Epidermal melanocyte (primary cell): Measurements from ENCODE around the gene FAM114A1.
"Not testable (repeated sequence)": the region's sequence is repeated elsewhere in the genome, so short reads cannot be mapped to it uniquely, and the experiment has no call there.

Source experiments
- DNase-seq: peaks from one replicate; pipeline ENCODE4 v3.0.0; 2011; ENCODE audit warnings: low spot score; ENCODE audit not compliant: insufficient read length

FAM114A1 gene

GRCh38 chr4:38930707-38931106 is 63.1 kb downstream of the FAM114A1 start:
- DNase-seq = no peak

GRCh38 chr4:38931125-38931524 is 63.5 kb downstream of the FAM114A1 start:
- no peak for DNase-seq

GRCh38 chr4:38935391-38936073 is 67.9 kb downstream of the FAM114A1 start:
- no peak for DNase-seq

DNA sequence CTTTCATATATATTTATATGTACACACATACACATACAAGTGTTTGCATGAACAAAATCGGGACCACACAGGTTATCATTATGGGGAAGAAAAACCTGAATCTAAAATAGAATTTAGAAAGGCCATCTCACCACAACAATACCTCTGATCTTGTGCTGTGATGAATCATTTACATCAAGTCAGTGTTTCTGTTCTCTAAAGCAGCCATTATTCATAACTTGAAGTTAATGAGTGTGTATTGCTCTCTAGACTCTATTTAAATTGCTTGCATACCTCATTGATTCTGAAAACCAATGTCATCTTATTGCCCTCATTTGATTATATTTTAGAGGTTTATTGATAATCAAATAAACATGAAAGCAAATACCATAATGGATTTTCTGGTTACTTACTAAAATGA is 71.6 kb downstream of the FAM114A1 start:
- no peak for DNase-seq

GRCh38 chr4:38940476-38940875 is 72.9 kb downstream of the FAM114A1 start:
- DNase-seq = no peak

GRCh38 chr4:38941906-38942305 is 74.3 kb downstream of the FAM114A1 start:
- not testable (repeated sequence) for DNase-seq

DNA sequence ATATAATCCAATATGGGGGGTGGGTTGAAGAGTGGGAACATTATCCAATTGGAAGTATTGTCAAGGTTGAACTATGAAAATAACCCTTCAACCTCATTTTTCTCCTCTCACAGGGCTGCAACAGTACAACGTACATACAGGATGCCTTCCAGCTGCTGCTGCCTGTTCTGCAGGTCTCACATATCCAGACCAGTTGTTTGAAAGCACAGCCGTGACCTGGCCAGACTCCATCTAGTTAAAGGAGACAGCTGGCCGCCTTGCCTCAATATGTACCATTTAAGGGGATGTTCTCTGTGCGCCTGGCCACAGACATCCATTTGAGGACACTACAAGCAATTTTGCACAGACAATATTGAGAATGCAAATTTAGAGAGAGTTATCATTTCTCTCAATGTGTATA is 75.7 kb downstream of the FAM114A1 start:
- DNase-seq = no peak

DNA sequence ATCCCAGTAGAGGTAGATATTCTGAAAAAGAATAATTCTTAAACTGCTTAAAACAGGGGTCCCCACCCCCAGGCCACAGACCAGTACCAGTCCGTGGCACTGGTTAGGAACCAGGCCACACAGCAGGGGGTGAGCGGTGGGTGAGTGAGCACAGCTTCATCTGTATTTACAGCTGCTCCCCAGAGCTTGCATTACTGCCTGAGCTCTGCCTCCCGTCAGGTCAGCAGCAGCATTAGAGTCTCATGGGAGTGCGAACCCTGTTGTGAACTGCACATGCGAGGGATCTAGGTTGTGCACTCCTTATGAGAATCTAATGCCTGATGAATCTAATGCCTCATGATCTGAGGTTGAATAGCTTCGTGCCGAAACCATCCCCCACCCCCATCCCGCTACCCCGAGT is 76.8 kb downstream of the FAM114A1 start:
- no peak for DNase-seq

DNA sequence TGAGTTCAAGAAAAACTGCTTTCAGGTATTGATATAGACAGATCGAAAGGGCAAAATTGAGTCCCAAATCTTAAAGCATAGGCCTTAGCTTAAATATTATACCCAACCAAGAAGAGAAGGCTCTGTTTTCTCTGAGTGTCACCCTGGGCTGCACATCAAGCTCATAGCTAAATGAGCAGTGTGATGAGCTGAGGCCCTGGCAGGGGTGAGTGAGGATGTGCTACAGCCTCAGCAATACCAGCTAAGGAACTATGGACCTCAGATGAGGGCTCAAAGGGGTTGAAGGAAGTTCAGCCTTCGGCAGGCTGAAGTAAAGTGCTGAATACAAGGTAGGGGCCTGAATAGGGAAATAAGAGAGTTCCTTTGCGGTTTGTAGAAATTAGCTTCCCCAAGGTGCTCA is 79.3 kb downstream of the FAM114A1 start:
- DNase-seq = no peak

GRCh38 chr4:38948551-38948950 is 80.9 kb downstream of the FAM114A1 start:
- peak; percentile 33 for DNase-seq

DNA sequence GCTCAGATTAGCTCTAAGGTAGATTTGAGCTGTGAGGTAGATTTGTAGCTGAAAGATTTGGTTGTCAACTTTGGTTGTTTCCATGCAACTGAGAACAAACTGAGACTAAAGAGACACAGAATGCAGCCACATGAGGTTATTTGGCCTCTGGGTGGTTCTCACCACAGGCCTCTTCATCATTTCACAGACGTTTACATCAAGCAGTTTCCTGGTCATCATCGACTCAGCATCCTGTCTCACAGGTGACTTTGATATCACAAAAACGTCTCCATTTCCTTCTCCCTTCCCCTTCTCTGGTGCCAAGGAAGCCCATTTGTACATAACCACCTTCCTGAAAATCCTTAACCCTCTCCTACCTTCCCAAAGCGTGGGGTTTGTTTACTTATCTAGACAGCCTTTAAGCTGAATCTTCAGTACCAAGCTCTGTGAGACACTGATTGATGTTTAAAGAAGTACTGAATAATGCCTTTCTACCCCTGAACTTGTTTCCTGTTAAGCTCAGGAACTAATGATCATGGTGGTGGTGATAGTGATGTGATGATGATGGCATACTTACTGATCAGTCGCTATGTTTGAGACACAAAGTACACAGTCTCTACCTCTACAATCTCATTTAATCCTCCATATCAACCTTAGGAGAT is 81.9 kb downstream of the FAM114A1 start:
- no peak for DNase-seq

DNA sequence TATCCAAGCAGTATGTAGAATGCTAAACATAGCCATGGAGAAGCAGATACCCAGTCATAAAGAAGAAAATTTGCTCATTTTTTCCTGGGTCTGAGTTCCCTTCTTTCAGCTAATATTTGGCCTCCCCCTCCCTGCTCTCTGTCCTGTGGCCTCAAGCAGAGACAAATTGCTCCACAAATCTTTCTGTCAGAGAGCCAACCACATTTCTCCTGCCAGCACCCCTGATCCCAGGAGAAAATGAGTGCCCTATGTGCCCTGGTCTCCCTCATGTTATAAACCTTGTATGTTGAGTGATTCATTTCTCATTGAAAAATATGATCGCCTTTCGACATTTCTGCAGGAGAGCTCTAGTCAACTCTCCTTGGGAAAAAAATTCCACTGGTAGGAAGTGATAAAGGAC is 82.6 kb downstream of the FAM114A1 start:
- DNase-seq = no peak

DNA sequence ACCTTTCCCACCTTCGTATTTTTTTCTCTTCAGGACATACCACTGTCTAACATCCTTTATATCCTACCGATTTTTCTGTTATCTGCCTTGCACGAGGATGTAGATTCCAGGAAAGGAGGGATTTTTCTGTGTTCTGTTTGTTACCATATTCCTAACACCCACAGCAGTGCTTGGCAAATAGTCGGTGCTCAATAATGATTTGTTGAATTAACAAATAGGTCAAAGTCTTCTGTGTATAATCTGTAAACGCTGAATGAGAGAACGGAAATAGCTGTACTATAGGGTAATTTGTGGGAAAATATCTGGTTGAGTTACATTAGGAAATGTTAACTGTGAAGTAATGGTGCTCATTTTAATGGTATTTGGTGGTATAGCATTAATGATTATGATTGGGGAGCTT is 83.1 kb downstream of the FAM114A1 start:
- DNase-seq = no peak

GRCh38 chr4:38951598-38951997 is 84.0 kb downstream of the FAM114A1 start:
- DNase-seq = no peak

- DNase-seq = no peak
Measured at GRCh38 chr4:38952017-38952416, 84.4 kb downstream of the FAM114A1 start.

- no peak for DNase-seq
Measured at GRCh38 chr4:38954727-38955126, 87.1 kb downstream of the FAM114A1 start.

- DNase-seq = no peak
Measured at GRCh38 chr4:38955957-38956356, 88.4 kb downstream of the FAM114A1 start.

GRCh38 chr4:38957261-38957815 is 89.7 kb downstream of the FAM114A1 start:
- no peak for DNase-seq

GRCh38 chr4:38957893-38958292 is 90.3 kb downstream of the FAM114A1 start:
- no peak for DNase-seq

- no peak for DNase-seq
Measured at GRCh38 chr4:38958453-38959190, 91.0 kb downstream of the FAM114A1 start.

DNA sequence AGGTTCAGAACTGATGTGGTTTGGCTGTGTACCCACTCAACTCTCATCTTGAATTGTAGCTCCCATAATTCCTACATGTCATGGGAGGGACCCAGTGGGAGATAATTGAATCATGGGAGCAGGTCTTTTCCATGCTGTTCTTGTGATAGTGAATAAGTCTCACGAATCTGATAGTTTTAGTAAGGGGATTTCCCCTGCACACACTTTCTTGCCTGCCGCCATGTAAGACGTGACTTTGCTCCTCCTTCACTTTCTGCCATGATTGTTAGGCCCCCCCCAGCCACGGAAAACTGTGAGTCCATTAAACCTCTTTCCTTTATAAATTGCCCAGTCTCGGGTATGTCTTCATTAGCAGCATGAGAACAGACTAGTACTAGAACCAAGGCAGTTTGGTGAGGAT is 91.6 kb downstream of the FAM114A1 start:
- DNase-seq = not testable (repeated sequence)
